ENCODE results near the gene SMR3B. TPM values are rescaled to one million over a fixed set of nuclear protein-coding genes. Genes with fewer than 3 reads are reported as not detected.

SMR3B gene
- total and polyA plus RNA-seq, 2 of the 4 experiments (the other 2 are of a cell fraction), result not detected

- Histone ChIP-seq H3K56ac (ENCODE audit: extremely low read depth, insufficient read depth, low read length) (no peak overlapping the region), H3K79me1 (ENCODE audit: low read depth in 1 of 2, low read length in 2 of 2) (no peaks in the 10 kb centered on the region), H3K36me3 (ENCODE audit: control insufficient read depth, insufficient read depth, low read length) (no peaks in the 10 kb centered on the region), H3K4me2 (ENCODE audit: low read depth, low read length) (no peak overlapping the region), H2AK9ac (replicated peaks; ENCODE audit: low read depth, low read length, poor library complexity) (no peak overlapping the region), H3K4ac (ENCODE audit: low read depth, low read length) (no peak overlapping the region), H3K18ac (ENCODE audit: low read depth, low read length) (no peak overlapping the region), H3K9me3 (ENCODE audit: control insufficient read depth, insufficient read depth, low read length) (no peaks in the 10 kb centered on the region), H2AK5ac (ENCODE audit: low read depth, low read length) (no peak overlapping the region), H4K8ac (ENCODE audit: low read depth in 2 of 2, low read length in 2 of 2) (no peak overlapping the region), H3K9me1 (ENCODE audit: insufficient read depth, low read length) (no peaks in the 10 kb centered on the region), H3K14ac (replicated peaks; ENCODE audit: low read depth, low read length) (no peak overlapping the region), H2BK20ac (ENCODE audit: low read depth, low read length) (no peak overlapping the region), H3K23ac (ENCODE audit: low read depth, low read length) (no peak overlapping the region), H4K91ac (ENCODE audit: insufficient read depth, low read depth, low read length) (no peak overlapping the region), H2BK15ac (ENCODE audit: low read depth, low read length) (no peak overlapping the region), H3K27me3 (ENCODE audit: control insufficient read depth, insufficient read depth, low read length) (no peaks in the 10 kb centered on the region), H3K4me1 (ENCODE audit: control insufficient read depth, insufficient read depth, low read length) (no peaks in the 10 kb centered on the region), H2BK5ac (ENCODE audit: low read depth, low read length, poor library complexity, severe bottlenecking) (no peak overlapping the region), H4K20me1 (ENCODE audit: insufficient read depth, low read length) (no peaks in the 10 kb centered on the region), H3K27ac (ENCODE audit: insufficient read depth, low read length) (no peak overlapping the region), H2AFZ (replicated peaks; ENCODE audit: low read length, poor library complexity) (no peak overlapping the region), H3K9ac (ENCODE audit: low read depth, low read length) (no peak overlapping the region), H4K5ac (ENCODE audit: low read depth, low read length) (no peak overlapping the region), H2BK120ac (ENCODE audit: low read depth, low read length) (no peak overlapping the region), H3K4me3 (ENCODE audit: insufficient read depth, low read depth, low read length) (no peak overlapping the region)
- POLR2A ChIA-PET (ENCODE audit: unreplicated experiment), result no interaction called here
- no TSS peak for BruUV-seq (replicated peaks)
- intact Hi-C loops (cut with micrococcal nuclease) (no loop called here), in situ Hi-C loops (cut with MboI; ENCODE audit: low sequenced_read_pairs) (no loop called here), dilution Hi-C loops (cut with HindIII; ENCODE audit: low sequenced_read_pairs, unreplicated experiment) (no loop called here)
- ATAC-seq (ENCODE audit: low read depth) (no peak), DNase-seq (no peak)
- TF ChIP-seq POLR2A (IDR thresholded peaks at IDR 0.05; ENCODE audit: low read depth, low read length) (no peak), FOS (IDR thresholded peaks at IDR 0.05; ENCODE audit: low read depth, low read length) (no peak), CHD1 (IDR thresholded peaks at IDR 0.05; ENCODE audit: low read depth, low read length) (no peak), CTCF (conservative IDR thresholded peaks at IDR 0.05; ENCODE audit: low read depth, low read length) (no peak), SMC3 (IDR thresholded peaks at IDR 0.05; ENCODE audit: low read depth, low read length) (no peak), RCOR1 (IDR thresholded peaks at IDR 0.05; ENCODE audit: insufficient replicate concordance, low read length) (no peak), USF2 (IDR thresholded peaks at IDR 0.05; ENCODE audit: low read depth, low read length) (no peak), CEBPB (IDR thresholded peaks at IDR 0.05; ENCODE audit: low read depth, low read length) (no peak), MAFK (IDR thresholded peaks at IDR 0.05; ENCODE audit: low read depth, low read length) (no peak), BHLHE40 (IDR thresholded peaks at IDR 0.05; ENCODE audit: low read depth, low read length) (no peak), RFX5 (IDR thresholded peaks at IDR 0.05; ENCODE audit: low read depth, low read length) (no peak), NFE2L2 (IDR thresholded peaks at IDR 0.05; ENCODE audit: low read depth, low read length) (no peak), RAD21 (IDR thresholded peaks at IDR 0.05; ENCODE audit: low read length) (no peak), MAZ (IDR thresholded peaks at IDR 0.05; ENCODE audit: borderline replicate concordance, low read depth, low read length) (no peak), MXI1 (IDR thresholded peaks at IDR 0.05; ENCODE audit: borderline replicate concordance, low read depth, low read length) (no peak)
- TF ChIP-seq, protein P1, sequence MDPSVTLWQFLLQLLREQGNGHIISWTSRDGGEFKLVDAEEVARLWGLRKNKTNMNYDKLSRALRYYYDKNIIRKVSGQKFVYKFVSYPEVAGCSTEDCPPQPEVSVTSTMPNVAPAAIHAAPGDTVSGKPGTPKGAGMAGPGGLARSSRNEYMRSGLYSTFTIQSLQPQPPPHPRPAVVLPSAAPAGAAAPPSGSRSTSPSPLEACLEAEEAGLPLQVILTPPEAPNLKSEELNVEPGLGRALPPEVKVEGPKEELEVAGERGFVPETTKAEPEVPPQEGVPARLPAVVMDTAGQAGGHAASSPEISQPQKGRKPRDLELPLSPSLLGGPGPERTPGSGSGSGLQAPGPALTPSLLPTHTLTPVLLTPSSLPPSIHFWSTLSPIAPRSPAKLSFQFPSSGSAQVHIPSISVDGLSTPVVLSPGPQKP (IDR thresholded peaks at IDR 0.05; ENCODE audit: borderline replicate concordance, low read depth, low read length), result no peak
- CTCF ChIA-PET, result no interaction called here
- WGBS, 2 experiments (ENCODE audit: extremely low coverage in 2 of 2, insufficient read length in 1 of 2), result no CpG with 5 or more reads among the region's 2 CpGs
Measured at GRCh38 chr4:70392057-70392776, 9.3 kb downstream of the SMR3B start.
